TTC549 (cell line): ENCODE results near the gene PDK3.

Source experiments
- FAIRE-seq: peaks from 2 replicates; lab custom pipeline; 2012; peaks lifted over from hg19 to GRCh38; lab: Jason Lieb, UNC

The PDK3 gene

DNA sequence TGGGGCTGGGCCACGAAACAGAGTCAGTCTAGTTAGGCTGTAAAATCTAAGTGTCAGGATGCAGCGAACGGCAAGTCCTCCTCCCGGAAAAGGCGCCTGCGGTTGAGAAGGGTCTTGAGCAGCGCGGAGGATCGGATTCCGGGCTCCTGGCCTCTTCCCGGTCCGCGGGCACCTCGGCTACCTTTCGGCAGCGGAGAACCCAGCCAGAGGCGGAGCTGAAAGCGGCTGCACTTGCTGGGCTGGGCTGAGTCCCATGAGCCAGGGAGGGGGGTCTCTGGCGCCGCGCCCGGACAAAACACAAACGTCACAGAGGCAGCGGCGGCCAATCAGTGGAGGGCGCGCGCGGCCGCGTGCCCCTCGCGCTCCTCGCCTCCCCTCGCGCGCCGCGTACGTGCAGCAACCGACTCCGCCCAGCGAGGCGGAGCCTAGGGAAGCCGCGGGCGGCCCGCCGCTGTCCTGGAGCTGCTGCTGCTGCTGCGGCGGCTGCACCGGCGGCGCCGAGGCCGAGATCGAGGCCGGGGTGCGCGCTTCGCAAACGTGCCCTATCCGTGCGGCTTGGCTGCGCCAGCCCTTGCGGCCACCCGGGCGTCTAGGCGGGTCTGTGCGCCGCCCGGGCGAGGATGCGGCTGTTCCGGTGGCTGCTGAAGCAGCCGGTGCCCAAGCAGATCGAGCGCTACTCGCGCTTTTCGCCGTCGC, at the start of gene PDK3:
PDK3 (plus strand) TSS at position 451 of the 696 bp plus-strand sequence; CDS start at position 621, 170 bp downstream.
- FAIRE-seq: no peak

DNA sequence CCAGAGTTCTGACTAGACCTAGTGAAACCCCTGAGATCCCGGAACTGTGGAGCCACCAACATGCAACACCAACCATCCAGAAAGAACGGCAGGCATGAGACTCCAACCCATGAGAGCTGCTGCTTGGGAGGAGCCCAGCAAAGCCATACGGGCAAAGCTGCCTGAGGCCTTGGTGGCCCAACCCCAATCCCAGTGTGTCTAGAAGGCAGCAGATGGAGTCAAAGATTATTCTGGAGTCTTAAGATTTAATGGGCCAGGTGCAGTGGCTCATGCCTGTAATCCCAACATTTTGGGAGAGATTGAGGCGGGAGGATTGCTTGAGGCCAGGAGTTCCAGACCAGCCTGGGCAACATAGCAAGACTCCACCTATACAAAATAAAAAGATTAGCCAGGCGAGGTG, 49.2 kb upstream of the PDK3 start:
- FAIRE-seq: no peak

DNA sequence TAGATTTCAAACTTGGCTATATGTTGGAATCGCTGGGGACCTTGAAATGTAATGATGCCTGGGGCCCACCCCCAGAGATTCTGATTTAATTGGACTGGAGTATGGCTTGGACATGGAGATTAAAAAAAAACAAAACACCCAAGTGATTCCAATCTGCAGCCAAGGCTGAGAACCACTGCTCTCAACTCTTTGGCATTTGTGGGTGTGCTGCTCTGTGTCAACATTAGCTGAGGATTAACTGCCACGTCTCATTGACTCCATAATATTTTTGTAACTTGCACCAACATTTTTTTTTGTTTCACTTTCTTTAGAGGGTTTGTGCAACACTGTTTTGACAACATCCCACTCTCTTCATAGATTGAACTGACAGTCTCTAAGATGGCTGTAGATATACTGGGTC, 41.1 kb upstream of the PDK3 start:
- FAIRE-seq: no peak

DNA sequence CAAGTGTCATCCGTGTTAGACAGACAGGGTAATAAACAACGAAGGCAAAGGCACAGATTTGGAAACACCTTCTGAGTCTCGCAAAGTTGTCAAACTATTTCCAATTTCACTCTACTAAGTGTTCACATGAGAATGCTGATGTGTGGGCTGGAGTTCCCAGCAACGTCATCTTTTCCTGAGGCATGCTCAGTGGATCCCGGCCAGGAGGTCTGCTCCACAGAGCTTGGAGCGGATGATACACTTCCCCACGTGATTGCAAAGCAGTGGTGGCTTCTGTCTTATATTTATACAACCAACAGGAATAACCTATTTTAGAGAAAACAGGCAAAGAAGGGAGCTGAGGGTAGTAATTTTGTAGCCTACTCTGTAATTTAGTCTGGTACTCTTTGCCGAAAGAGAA, 40.1 kb upstream of the PDK3 start:
- no peak for FAIRE-seq

DNA sequence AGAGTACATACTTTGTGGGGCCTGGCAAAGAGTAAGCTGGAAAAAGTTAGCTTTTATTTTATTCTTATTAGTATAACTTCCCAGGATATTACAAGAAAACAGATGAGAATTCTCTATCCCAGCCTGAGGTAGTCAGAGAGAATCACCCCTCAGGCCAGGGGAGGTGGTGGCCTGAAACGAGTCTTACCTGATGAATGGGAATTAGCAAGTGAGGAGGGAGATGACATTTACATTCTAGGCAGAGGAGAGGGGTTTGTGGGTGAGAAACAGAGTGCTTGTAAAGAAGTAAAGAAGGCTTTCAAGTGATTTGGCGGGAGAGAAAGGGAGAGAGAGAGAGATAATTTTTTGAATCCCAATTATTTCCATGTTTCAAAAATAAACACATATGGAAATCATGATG, 39.3 kb upstream of the PDK3 start:
- no peak for FAIRE-seq

DNA sequence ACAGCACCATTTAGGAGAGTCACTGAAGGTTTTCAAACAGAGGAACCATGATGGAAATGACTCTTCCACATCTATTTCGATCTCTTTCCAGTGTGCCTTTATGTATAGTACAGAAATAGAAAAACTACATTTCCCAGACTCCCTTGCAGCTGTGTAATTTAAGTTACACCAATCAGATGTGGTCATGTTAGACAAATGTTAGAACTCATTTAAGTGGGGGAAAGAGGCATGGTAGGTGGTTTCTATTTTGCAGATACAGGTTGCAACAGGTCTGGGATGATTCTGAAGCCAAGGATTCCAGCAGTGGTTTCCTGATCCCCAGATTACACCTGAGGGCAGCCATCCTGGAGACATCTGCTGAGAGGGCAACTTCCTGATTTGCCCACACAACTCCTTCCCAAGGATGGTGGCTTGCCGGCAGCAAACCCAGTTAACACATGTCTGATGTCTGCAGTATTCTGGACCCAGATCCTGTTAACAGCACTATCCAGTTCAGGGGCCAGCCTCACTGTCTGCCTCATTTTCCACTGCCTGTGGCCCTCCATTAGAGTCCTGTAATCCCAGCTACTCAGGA, 38.7 kb upstream of the PDK3 start:
- FAIRE-seq: no peak

DNA sequence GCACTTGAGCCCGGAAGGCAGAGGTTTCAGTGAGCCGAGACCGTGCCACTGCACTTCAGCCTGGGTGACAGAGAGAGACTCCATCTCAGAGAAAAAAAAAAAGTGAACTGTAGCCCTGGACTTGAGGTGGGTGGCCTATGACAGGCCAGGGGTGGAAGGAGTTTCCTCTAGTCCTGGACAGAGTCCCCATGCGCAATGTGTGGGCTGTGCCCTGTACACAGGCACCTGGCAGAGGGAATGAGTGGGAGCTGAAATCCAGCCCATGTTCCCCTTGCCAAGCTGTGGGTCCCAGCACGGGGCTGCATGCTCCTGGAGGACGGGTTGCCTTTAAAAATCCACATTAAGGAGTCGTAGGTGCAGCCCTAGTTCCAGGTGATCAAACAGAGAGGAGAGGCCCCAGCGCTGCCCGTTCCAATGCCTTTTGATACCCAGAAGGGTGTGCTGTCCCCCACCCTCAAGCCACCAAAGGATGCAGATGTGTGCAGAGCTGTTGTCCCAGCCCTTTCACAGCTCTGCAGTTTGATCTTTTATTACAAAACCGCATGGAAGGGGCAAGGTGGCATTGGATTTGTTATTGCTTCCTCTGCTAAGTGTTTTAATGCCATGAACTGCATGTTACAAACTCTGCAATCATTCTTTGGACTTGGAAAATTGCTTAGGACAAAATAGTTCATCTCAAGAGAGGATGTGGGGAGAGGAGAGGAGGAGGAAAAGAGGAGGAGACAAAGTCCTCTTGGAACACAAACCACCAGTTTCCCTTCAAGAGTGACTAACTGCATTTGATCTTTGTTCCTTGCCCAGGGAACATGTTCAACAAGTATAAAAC, 38.0 kb upstream of the PDK3 start:
- no peak for FAIRE-seq

DNA sequence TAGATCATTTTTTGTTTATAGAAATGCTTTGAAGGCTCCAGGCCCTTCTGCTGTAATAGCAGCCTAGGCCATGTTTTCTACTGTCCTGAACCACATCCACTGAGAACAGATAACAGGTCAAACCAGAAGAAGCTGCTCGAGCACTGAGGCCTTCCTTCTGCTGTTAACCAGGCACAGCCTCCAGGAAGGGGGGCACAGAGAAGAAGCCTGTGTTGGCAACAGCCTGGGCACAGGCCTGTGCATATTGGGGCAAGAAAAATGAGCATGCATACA, 37.4 kb upstream of the PDK3 start:
- no peak for FAIRE-seq

DNA sequence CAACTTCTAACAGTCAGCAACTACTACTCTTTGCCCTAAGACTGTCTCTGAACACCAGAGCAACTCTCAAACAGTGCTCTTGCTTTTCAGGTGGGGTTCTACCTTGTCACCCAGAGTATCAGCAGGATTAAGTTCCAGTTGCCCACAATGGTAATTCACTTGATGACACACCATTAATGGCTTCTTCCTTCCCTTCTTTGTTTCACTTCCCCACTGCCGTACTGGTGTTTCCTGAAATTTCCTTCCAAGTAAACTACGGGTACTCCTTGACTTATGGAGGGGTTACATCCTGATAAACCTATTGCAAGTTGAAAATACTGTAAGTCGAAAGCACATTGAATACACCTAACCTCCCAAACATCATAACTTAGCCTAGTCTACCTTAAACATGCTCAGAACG, 36.6 kb upstream of the PDK3 start:
- no peak for FAIRE-seq

DNA sequence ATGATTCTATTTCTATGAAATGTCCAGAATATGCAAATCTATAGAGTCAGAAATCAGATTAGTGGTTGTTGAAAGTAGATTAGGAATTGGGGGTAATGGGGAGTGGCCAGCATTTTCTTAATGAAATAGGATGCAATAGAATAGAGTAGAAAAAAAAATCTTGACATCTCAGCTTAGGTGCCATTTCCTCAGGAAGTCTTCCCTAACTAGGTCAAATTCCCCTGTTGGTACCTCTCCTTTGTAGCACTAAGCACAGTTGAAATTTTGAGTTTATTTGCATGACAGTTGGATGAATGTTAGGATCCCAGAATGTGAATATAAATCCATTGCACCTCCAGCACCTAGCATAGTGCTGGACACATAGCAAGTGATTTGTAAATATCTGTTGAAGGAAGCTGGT, 30.0 kb upstream of the PDK3 start:
- FAIRE-seq: no peak

DNA sequence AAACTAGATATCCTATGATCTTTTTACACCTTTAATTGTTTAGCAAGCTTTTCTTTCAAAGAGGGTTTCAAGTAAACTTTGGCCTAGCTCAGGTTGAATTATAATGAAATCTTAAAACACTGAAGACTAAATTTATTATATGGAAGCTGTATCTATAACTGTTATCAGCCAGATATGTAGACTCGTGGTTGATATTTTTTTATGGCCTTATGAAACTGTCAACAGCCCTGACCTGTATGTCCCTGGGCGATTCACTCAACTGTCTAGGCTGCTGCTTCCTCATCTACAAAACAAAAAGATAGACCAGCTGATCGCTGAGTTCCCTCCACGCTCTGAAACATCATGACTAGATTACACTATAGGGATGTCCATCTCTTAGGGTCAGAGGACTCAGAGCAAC, 21.2 kb upstream of the PDK3 start:
- FAIRE-seq: no peak

DNA sequence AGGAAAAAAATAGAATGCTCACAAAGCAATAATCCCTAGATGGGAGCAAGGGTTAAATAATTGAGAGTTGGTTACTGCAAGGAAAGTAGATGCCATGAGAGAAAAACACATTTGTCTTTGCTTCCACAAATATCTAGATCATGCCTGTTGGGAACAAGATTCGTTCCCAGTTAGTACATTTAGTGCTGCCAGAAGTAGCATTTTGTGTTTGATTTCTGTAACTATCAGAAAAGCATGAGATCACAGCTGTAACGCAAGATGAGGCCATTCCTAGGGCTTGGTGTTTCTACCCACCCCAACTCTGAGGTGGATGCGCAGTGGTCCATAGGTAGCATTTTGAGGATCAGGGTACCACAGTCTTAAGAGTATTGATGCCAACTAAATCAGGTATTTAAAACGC, 20.4 kb upstream of the PDK3 start:
- FAIRE-seq: no peak

DNA sequence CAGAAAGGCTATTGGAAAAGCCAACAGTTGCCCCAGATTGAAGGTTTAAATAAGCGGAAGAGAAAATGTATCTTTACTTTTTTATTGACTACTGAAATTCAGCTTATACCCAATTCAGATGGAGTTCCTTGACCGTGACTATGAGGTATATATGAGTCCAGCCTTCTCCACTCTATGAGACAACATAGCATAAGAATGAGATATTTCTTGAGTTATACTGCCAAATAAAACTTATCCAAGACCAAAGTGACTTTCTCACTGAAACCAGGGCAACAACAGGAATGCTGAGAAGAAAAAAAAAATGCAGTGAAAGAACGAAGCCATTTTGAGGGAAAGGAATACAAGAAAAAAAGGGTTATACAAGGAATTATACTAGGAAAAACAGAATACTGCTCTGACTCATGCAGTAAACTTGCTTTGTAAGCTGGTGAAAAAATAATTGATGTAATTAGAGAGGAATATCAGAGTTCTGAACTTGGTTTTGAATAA, 16.3 kb upstream of the PDK3 start:
- FAIRE-seq: no peak

DNA sequence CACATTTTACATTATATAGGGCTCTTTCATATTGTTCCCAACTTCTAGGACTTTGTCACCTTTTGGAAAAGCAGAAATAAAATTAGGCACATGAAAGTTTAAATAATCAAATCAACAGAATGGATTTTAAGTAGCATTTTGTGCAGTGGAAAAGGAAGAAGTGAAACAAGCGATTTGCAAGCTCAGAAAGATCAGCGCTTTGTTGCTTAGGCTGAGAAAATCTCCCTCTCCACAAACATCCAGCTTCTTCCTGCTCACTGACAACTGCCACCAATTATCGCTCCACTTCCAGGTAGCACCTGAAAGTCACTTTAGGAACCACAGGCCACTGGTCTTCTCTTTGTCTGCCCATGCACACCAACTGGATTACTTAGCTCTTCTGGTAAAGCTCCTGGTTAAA, 2.0 kb upstream of the PDK3 start:
- no peak for FAIRE-seq

DNA sequence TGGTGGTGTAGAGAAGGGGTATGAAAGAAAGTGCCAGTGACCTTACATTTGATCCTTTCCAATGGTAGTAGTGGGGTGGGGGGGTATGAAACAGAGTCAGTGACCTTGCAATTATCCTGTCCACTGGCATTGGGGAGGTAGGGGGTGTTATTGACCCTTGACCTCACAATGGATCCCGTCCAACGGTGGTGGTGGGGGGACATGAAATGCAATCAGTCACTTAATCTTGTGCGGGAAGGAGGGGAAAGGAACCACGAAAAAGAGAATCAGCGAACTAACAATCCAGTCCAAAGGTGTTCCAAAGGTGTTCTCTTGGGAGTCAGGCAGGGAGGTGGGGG, 619 bp upstream of the PDK3 start:
- FAIRE-seq: no peak

DNA sequence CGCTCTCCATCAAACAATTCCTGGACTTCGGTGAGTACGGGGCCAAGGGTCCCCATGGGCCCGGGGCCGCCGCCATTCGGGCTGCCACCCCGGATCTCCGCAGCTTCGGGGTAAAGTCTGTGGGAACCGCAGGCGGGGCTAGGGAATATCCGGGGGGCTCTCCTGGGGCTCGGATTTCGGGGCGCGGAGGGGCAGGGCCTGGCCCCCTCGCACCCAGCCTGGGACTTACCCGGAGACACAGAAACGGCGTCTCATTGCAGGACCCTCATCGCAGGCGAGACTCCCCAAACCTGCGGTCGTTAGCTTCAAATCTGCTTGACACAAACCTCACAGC, 413 bp downstream of the PDK3 start:
- no peak for FAIRE-seq

DNA sequence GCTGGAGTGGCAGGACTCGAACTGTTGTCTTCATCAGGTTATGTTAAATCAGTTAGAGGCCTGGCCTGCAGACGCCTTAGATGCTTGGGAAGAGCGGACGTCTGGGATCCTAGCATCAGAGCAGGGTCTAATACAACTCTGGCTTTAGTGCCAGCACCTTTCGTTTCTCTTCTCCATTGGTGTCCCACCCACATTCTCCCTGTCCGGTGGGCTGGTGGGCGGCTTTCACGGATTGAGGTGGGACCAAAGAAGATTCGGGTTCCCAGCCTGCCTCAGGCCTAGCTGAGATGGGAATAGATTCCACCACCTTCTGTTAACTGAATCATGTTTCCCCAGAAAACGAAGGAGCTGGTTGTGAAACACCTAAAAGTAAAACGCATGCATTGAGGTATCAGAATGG, 939 bp downstream of the PDK3 start:
- no peak for FAIRE-seq

DNA sequence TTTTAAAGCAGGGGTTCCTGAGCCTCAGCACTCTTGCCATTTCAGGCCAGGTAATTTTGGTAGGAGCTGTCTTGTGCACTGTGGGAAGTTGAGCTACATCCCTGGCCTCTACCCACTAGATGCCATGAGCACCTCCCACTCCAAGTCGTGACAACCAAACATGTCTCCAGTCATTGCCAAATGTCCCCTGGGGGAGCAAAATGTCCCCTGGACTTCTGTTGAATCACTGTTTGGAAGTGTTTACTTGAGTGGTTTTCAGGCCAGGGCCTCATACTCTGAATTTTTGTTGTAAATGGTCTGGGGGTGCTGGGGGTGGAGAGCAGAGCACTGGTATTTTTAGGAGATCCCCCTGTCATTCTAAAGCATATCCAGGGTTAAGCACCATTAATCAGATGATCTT, 3.2 kb downstream of the PDK3 start:
- no peak for FAIRE-seq

DNA sequence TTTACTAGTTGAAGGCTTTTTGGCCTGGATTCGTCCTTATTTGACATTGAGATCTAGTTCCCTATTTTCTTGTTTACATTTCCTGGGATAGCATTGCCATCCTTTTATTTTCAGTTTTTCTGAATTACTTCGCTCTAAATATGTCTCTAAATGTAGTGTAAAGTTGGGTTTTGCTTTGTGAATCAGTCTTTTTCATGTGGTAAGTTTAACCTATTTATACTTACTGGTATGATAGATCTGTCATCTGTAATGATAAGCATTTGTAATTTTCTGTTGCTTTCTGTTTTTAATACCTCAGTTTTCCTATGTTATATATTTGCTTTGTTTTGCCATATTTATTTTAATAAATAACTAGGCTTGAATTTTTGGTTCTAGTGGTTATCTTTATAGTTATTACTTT, 6.7 kb downstream of the PDK3 start:
- no peak for FAIRE-seq

DNA sequence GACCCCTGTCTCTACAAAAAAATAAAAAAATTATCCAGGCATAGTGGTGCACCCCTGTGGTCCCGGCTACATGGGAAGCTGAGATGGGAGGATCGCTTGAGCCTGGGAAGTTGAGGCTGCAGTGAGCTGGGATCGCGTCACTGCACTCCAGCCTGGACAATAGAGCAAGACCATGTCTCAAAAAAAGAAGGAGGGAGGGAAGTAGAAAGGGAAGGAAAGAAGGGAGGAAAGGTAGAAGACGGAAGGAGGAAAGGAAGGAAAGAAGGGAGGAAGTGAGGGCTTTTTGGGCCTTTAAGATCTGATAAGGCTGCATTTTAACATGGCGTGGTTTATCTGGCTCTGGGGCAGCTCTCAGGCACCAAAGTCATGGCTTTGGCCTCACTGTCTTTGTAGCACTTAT, 10.4 kb downstream of the PDK3 start:
- FAIRE-seq: no peak

DNA sequence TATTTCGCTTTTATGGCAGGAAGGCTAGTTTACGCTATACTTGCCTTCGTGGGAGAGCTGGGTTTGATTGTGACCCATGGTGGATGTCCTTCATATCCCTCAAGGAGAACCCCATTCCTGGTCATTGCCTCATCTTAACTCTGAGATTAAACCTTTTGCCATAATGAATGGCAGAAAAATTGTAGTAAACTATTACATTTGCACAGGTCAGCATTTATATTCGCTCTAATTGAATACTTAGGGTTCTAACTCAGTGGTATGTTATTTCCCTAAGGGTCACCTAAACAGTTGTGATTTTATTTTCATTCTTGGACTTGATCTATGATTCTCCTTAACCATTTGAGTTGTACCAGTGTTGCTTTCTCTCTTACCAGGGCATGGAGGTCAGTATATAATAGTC, 13.4 kb downstream of the PDK3 start:
- FAIRE-seq: no peak

DNA sequence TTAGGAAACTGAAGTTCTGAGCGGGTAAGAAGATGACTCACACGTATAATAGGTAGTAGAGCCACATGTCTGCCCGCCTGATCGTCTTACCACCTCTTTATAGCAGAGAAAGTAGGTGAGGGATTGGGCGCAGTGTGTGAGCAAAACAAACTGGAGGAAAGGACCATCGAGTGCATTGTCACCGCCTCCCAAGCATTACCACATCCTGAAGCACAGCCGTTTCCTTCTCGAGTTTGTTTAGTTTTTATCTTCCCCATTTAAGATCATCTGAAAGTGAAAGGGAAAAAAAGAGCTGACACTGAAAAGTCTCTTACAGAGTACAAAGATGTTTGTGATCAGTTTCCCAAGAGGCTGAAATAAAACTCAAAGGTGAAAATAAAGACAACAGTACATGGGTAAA, 14.8 kb downstream of the PDK3 start:
- FAIRE-seq: no peak

DNA sequence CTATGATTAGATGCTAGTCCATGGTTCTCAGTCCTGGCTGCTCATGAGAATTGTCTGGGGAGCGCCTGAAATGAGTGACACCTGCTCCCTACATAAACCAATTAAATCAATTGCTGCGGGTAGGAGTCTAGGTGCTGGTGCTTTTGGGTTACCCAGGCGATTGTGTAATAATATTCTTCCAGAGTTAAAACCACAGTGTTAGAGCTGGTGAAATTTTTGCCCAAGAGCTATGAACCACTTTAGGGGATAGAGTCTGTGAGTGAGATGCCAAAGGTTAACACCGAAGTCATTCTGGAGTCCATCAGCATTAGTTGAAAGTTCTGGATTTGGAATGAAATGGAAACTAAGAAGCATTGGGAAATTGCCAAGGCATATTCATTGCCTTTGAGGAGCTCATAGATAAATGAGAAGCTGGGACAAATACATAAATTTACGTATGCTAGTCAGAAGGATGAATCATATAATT, 15.3 kb downstream of the PDK3 start:
- no peak for FAIRE-seq

DNA sequence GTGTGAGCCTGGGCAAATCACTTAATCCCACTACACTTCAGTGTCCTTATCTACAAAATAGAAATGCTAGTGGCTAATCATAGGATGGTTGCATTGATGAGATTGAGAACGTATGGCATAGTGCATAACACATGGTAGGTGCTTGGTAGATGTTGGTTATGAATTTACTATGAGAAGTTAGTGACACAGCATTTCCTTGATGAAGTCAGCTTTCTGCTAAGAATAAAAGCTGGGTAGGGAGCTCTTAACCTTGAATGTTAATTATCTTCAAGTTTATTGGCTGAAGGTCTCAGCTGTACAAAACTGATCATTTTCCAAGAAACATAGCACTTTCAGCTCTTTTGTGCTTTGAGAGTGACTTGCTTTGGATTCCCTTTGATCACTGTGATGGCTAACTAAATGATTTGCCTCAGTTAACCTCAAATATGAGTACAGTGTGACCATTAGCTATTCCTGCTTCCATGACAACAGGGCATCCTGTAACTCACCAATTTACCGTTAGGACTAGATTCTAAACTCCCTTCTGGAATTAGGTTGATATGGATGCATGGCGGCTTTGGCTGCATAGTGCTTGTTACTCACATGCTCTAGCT, 17.8 kb downstream of the PDK3 start:
- no peak for FAIRE-seq
